Panc1 (cell line): ENCODE measurements around the gene NOTCH3. TPM values are rescaled to one million over a fixed set of nuclear protein-coding genes. Genes with fewer than 3 reads are reported as not detected.

Experiments
- ATAC-seq: fragments of 200-7000 bp; cut with Tn5 transposase; 2 replicates; pipeline ENCODE4 v1.9.1; 2020; ENCODE audit warnings: mild to moderate bottlenecking, moderate library complexity
- BruUV-seq: library from RNA; stranded (reverse); fragments of 400-500 nt; replicated peaks from 2 replicates; lab custom pipeline; 2021; lab: Mats Ljungman, UMichigan
- CTCF ChIA-PET: fragments of 300-600 bp; sonication (Branson Sonifier 250); formaldehyde crosslinking; loops from one replicate; lab custom pipeline; 2022; ENCODE audit warnings: antibody characterized with exemption; lab: Charles Lee
- POLR2A ChIA-PET: fragments of 300-600 bp; sonication (Branson Sonifier 250); formaldehyde crosslinking; loops from one replicate; lab custom pipeline; 2022; ENCODE audit warnings: antibody characterized with exemption; lab: Charles Lee
- DNase-seq: peaks from one replicate; pipeline ENCODE4 v3.0.0-alpha.2; 2010; ENCODE audit warnings: low read depth, low spot score
- H3K27ac ChIP-seq: 2 replicates; pipeline ENCODE4 v1.5.1; 2011; ENCODE audit warnings: mild to moderate bottlenecking, low read length, inconsistent platforms
- H3K27me3 ChIP-seq: fragments of 200-500 bp; sonication (Bioruptor generic); 2 replicates; pipeline ENCODE4 v1.6.0; 2014; ENCODE audit warnings: low read length, inconsistent platforms; ENCODE audit not compliant: control insufficient read depth, insufficient read depth
- H3K36me3 ChIP-seq: fragments of 200-500 bp; sonication (Bioruptor generic); 2 replicates; pipeline ENCODE4 v1.5.1; 2014; ENCODE audit warnings: inconsistent platforms, mild to moderate bottlenecking, low read length, moderate library complexity; ENCODE audit not compliant: control insufficient read depth, insufficient read depth
- H3K4me1 ChIP-seq: 2 replicates; pipeline ENCODE4 v1.5.1; 2011; ENCODE audit warnings: inconsistent platforms, mild to moderate bottlenecking, low read length, moderate library complexity; ENCODE audit not compliant: control insufficient read depth, insufficient read depth
- H3K4me3 ChIP-seq, 2 experiments: 2 replicates each; pipeline ENCODE4 v1.5.1; 2011 to 2012; ENCODE audit warnings: low read depth in 2 of 2, low read length in 2 of 2, mild to moderate bottlenecking in 2 of 2, inconsistent platforms in 1 of 2, moderate library complexity in 1 of 2
- H3K9me3 ChIP-seq: fragments of 200-500 bp; sonication (Bioruptor generic); 2 replicates; pipeline ENCODE4 v1.5.1; 2014; ENCODE audit warnings: low read depth, mild to moderate bottlenecking, inconsistent platforms, low read length, moderate library complexity; ENCODE audit not compliant: control insufficient read depth, insufficient read depth
- CTCF ChIP-seq: fragments of 450-650 bp; IDR thresholded peaks from 2 replicates; pipeline ENCODE4 v1.5.1; 2017; ENCODE audit warnings: mild to moderate bottlenecking
- POLR2AphosphoS5 ChIP-seq: IDR thresholded peaks from 2 replicates; pipeline ENCODE4 v1.6.1; 2012; ENCODE audit warnings: mild to moderate bottlenecking, low read depth, low read length, moderate library complexity
- REST ChIP-seq, 2 experiments: IDR thresholded peaks; 2 replicates each; pipeline ENCODE4 v1.6.1; 2011 to 2012; ENCODE audit warnings: low read depth in 2 of 2, control low read depth in 1 of 2, low read length in 1 of 2, mild to moderate bottlenecking in 1 of 2, moderate library complexity in 1 of 2; ENCODE audit not compliant: insufficient read depth in 1 of 2
- SIN3A ChIP-seq: IDR thresholded peaks from 2 replicates; pipeline ENCODE4 v1.6.1; 2012; ENCODE audit warnings: low read depth, mild to moderate bottlenecking, low read length, moderate library complexity, borderline replicate concordance; ENCODE audit not compliant: insufficient read depth
- TCF7L2 ChIP-seq: IDR thresholded peaks from 2 replicates; pipeline ENCODE4 v1.6.1; 2011; ENCODE audit warnings: mild to moderate bottlenecking, low read depth, low read length, inconsistent platforms
- in situ Hi-C: cut with HindIII; loops from 2 replicates; pipeline ENCODE4 v1.10.0; 2016; ENCODE audit warnings: low sequenced_read_pairs, low pct_unique_long_range_greater_than_20kb
- intact Hi-C: fragments of 100-400 bp; cut with micrococcal nuclease; formaldehyde crosslinking; loops from one replicate; pipeline ENCODE4 v1.10.0; 2022; ENCODE audit not compliant: unreplicated experiment
- total RNA-seq: library from RNA; stranded (reverse); gene quantifications from one replicate; pipeline ENCODE4 v1.2.1, GENCODE V29; 2021; ENCODE audit not compliant: unreplicated experiment

Gene NOTCH3
- total RNA-seq, 1 experiment from 2014 or later: 5.3 TPM

GRCh38 chr19:15241259-15241910, 40.6 kb upstream of the NOTCH3 start:
- no peak for ATAC-seq
- intact Hi-C loops: no loop called here
- Histone ChIP-seq H3K36me3 (no peaks in the 10 kb centered on the region; the same call in 1 of the 2 replicates), H3K9me3 (no peaks in the 10 kb centered on the region), H3K27ac (no peak overlapping the region), H3K4me1 (no peaks in the 10 kb centered on the region), H3K27me3 (no peaks in the 10 kb centered on the region), H3K4me3 (no peak overlapping the region)
- no TSS peak for BruUV-seq
- CTCF ChIA-PET: interaction anchor here (0.7 to 0.8 kb wide), 2 partner anchors 80 to 628 kb away, joined by 5 to 8 read pairs; no protein-coding TSS in a partner anchor
- in situ Hi-C loops: no loop called here
- POLR2A ChIA-PET: no interaction called here
- DNase-seq: no peak
- no peak for TF ChIP-seq CTCF
- TF ChIP-seq POLR2AphosphoS5: no peak
- no peak for TF ChIP-seq TCF7L2
- TF ChIP-seq REST (IDR thresholded peaks at IDR 0.05; ENCODE audit: insufficient read depth in 1 of 2, low read depth in 2 of 2, low read length in 1 of 2): no peak
- no peak for TF ChIP-seq SIN3A

- no peak overlapping the region for H3K27ac ChIP-seq
- no peaks in the 10 kb centered on the region for H3K4me1 ChIP-seq
- DNase-seq (no peak), ATAC-seq (no peak)
- in situ Hi-C loops: no loop called here
- CTCF ChIA-PET: interaction anchor here (0.8 kb wide), 1 partner anchor 79 kb away, joined by 8 read pairs; no protein-coding TSS in a partner anchor
- POLR2A ChIA-PET: no interaction called here
- no peak overlapping the region for H3K4me3 ChIP-seq
- no peaks in the 10 kb centered on the region for H3K27me3 ChIP-seq
- no peaks in the 10 kb centered on the region for H3K9me3 ChIP-seq
- no peak for TF ChIP-seq SIN3A
- TF ChIP-seq POLR2AphosphoS5: no peak
- no peak for TF ChIP-seq TCF7L2
- TF ChIP-seq REST (IDR thresholded peaks at IDR 0.05; ENCODE audit: insufficient read depth in 1 of 2, low read depth in 2 of 2, low read length in 1 of 2): no peak
- TF ChIP-seq CTCF: no peak
- no peaks in the 10 kb centered on the region; the same call in 1 of the 2 replicates for H3K36me3 ChIP-seq
- intact Hi-C loops: no loop called here
- BruUV-seq: no TSS peak
Observed at GRCh38 chr19:15240515-15240914, 39.7 kb upstream of the NOTCH3 start.
